GM12874 (cell line): ENCODE measurements around the gene ATRIP.

Experiments
- CTCF ChIP-seq: IDR thresholded peaks from 2 replicates; pipeline ENCODE4 v1.5.1; 2011; ENCODE audit warnings: low read depth, mild to moderate bottlenecking, control low read depth, low read length, moderate library complexity; ENCODE audit not compliant: insufficient read depth

Gene ATRIP

GRCh38 chr3:48412375-48413001, 34.0 kb upstream of the ATRIP start:
- no peak for TF ChIP-seq CTCF

GRCh38 chr3:48413086-48413485, 33.5 kb upstream of the ATRIP start:
- no peak for TF ChIP-seq CTCF

- TF ChIP-seq CTCF, result no peak
Measured at GRCh38 chr3:48413611-48414010, 32.9 kb upstream of the ATRIP start.

- TF ChIP-seq CTCF, result no peak
Measured at GRCh38 chr3:48414376-48415250, 31.9 kb upstream of the ATRIP start.

- no peak for TF ChIP-seq CTCF
Measured at GRCh38 chr3:48415251-48415953, 31.1 kb upstream of the ATRIP start.

GRCh38 chr3:48416091-48416505, 30.4 kb upstream of the ATRIP start:
- no peak for TF ChIP-seq CTCF

GRCh38 chr3:48416546-48416945, 30.0 kb upstream of the ATRIP start:
- TF ChIP-seq CTCF, result no peak
